Endothelial cell of umbilical vein (primary cell): ENCODE data around the gene DVL1. TPM values are rescaled to one million over a fixed set of nuclear protein-coding genes. Genes with fewer than 3 reads are reported as not detected.

Experiments
- BruUV-seq: library from RNA; stranded (reverse); fragments of 400-500 nt; replicated peaks from 2 replicates; lab custom pipeline; 2021; lab: Mats Ljungman, UMichigan
- CTCF ChIA-PET: fragments of 300-600, 350-600 bp; sonication (Branson Sonifier 250); formaldehyde crosslinking; loops from one replicate; lab custom pipeline; 2021; ENCODE audit warnings: antibody characterized with exemption, inconsistent platforms; lab: Charles Lee
- POLR2A ChIA-PET: fragments of 300-600, 350-600 bp; sonication (Branson Sonifier 250); formaldehyde crosslinking; loops from one replicate; lab custom pipeline; 2021; ENCODE audit warnings: antibody characterized with exemption, inconsistent platforms; lab: Charles Lee
- DNase-seq: peaks from one replicate; pipeline ENCODE4 v3.0.0-alpha.2; 2011; ENCODE audit warnings: low read depth, low spot score
- FAIRE-seq: peaks from 2 replicates; lab custom pipeline; 2011; peaks lifted over from hg19 to GRCh38; lab: Jason Lieb, UNC
- H2AFZ ChIP-seq: 2 replicates; pipeline ENCODE4 v1.6.0; 2012; ENCODE audit warnings: low read depth, low read length, control low read depth, inconsistent platforms
- H3K27ac ChIP-seq: 2 replicates; pipeline ENCODE4 v1.5.1; 2011; ENCODE audit warnings: low read depth, mild to moderate bottlenecking, control low read depth, low read length, moderate library complexity; ENCODE audit not compliant: insufficient read depth
- H3K27me3 ChIP-seq, 2 experiments: 2 replicates each; pipeline versions ENCODE4 v1.6.0 to v1.6.1; 2011; ENCODE audit warnings: low read length in 2 of 2, mixed read lengths in 1 of 2; ENCODE audit not compliant: control insufficient read depth in 2 of 2, insufficient read depth in 2 of 2
- H3K36me3 ChIP-seq, 2 experiments: 2 replicates in 1 of 2; 3 replicates in 1 of 2; pipeline ENCODE4 v1.5.1; 2011; ENCODE audit warnings: low read length in 2 of 2, mild to moderate bottlenecking in 1 of 2, moderate library complexity in 1 of 2; ENCODE audit not compliant: control insufficient read depth in 2 of 2, insufficient read depth in 2 of 2; ENCODE audit errors: extremely low read depth in 1 of 2
- H3K4me1 ChIP-seq: 3 replicates; pipeline ENCODE4 v1.5.1; 2011; ENCODE audit warnings: mild to moderate bottlenecking, low read length; ENCODE audit not compliant: control insufficient read depth, insufficient read depth; ENCODE audit errors: extremely low read depth
- H3K4me2 ChIP-seq: 2 replicates; pipeline ENCODE4 v1.6.1; 2011; ENCODE audit warnings: low read length, control low read depth, mixed read lengths; ENCODE audit not compliant: insufficient read depth
- H3K4me3 ChIP-seq, 3 experiments: fragments of 200-600 bp in 1 of 3; sonication (generic), shearing (Covaris generic) in 1 of 3; replicated peaks in 1 of 3; 2 replicates each; pipeline ENCODE4 v1.5.1; 2011 to 2016; ENCODE audit warnings: control low read depth in 3 of 3, low read length in 3 of 3, mild to moderate bottlenecking in 2 of 3, inconsistent platforms in 1 of 3, low read depth in 1 of 3, moderate library complexity in 1 of 3; ENCODE audit not compliant: insufficient read depth in 1 of 3
- H3K79me2 ChIP-seq: 2 replicates; pipeline ENCODE4 v1.6.0; 2012; ENCODE audit warnings: low read length, inconsistent platforms; ENCODE audit not compliant: control insufficient read depth, insufficient read depth
- H3K9ac ChIP-seq: replicated peaks from 2 replicates; pipeline ENCODE3; 2011; ENCODE audit warnings: low read length, control low read depth; ENCODE audit not compliant: insufficient read depth; ENCODE audit errors: extremely low read depth
- H3K9me1 ChIP-seq: replicated peaks from 3 replicates; pipeline ENCODE4 v1.6.0; 2011; ENCODE audit warnings: mild to moderate bottlenecking, low read length; ENCODE audit not compliant: control insufficient read depth, insufficient read depth; ENCODE audit errors: extremely low read depth
- H3K9me3 ChIP-seq: replicated peaks from 2 replicates; pipeline ENCODE4 v1.5.1; 2012; ENCODE audit warnings: low read length, inconsistent platforms; ENCODE audit not compliant: control insufficient read depth, insufficient read depth
- H4K20me1 ChIP-seq: replicated peaks from 2 replicates; pipeline ENCODE3; 2011; ENCODE audit warnings: mild to moderate bottlenecking, low read length; ENCODE audit not compliant: control insufficient read depth, insufficient read depth; ENCODE audit errors: extremely low read depth
- CTCF ChIP-seq, 2 donors: IDR thresholded peaks; 1 replicate in 1 of 2; 2 replicates in 1 of 2; pipeline ENCODE4 v1.5.1; 2011; ENCODE audit warnings: low read length in 2 of 2, mild to moderate bottlenecking in 2 of 2, moderate library complexity in 2 of 2, control low read depth in 1 of 2, inconsistent platforms in 1 of 2, low read depth in 1 of 2; ENCODE audit not compliant: insufficient read depth in 1 of 2; ENCODE audit errors: extremely low read depth in 1 of 2
- EZH2 ChIP-seq: IDR thresholded peaks from 2 replicates; pipeline ENCODE4 v1.6.1; 2012; ENCODE audit warnings: borderline replicate concordance, low read depth, mild to moderate bottlenecking, moderate library complexity, low read length, inconsistent platforms; ENCODE audit not compliant: severe bottlenecking
- FOS ChIP-seq: IDR thresholded peaks from 2 replicates; pipeline ENCODE4 v1.6.1; 2011; ENCODE audit warnings: mild to moderate bottlenecking, low read length, moderate library complexity, borderline replicate concordance; ENCODE audit not compliant: insufficient read depth
- GATA2 ChIP-seq: IDR thresholded peaks from 2 replicates; pipeline ENCODE4 v1.7.0; 2011; ENCODE audit warnings: low read depth, mild to moderate bottlenecking, moderate library complexity, mixed read lengths, low read length; ENCODE audit not compliant: insufficient read length, insufficient read depth
- JUN ChIP-seq: IDR thresholded peaks from 2 replicates; pipeline ENCODE4 v1.6.1; 2011; ENCODE audit warnings: borderline replicate concordance, low read depth; ENCODE audit not compliant: insufficient read length, insufficient read depth
- MYC ChIP-seq: IDR thresholded peaks from one replicate; pipeline ENCODE4 v1.6.1; 2011; ENCODE audit warnings: mild to moderate bottlenecking, low read depth, low read length
- POLR2A ChIP-seq: IDR thresholded peaks from 2 replicates; pipeline ENCODE4 v1.6.1; 2012; ENCODE audit warnings: low read depth, mild to moderate bottlenecking, control low read depth, low read length
- POLR2AphosphoS5 ChIP-seq: IDR thresholded peaks from 2 replicates; pipeline ENCODE4 v1.6.1; 2012; ENCODE audit warnings: low read depth, mild to moderate bottlenecking, control low read depth, low read length, moderate library complexity; ENCODE audit not compliant: insufficient read depth
- dilution Hi-C: fragments of 300-500 bp; cut with MboI; formaldehyde crosslinking; loops from one replicate; pipeline ENCODE4 v1.15.0; 2019; ENCODE audit warnings: low sequenced_read_pairs; ENCODE audit not compliant: extremely low pct_ligation_motif_present
- intact Hi-C: fragments of 100-400 bp; cut with micrococcal nuclease; formaldehyde crosslinking; loops from one replicate; pipeline ENCODE4 v1.10.0; 2022
- polyA plus RNA-seq, 4 experiments: library from polyadenylated mRNA; depleted of rRNA in 3 of 4; stranded (reverse) in 3 of 4; unstranded in 1 of 4; fragments of >200 nt; gene quantifications; 2 replicates each; pipeline versions ENCODE4 v1.2.1 to v1.2.3, GENCODE V29; 2011 to 2012; ENCODE audit warnings: missing spikeins in 1 of 4
- total RNA-seq: library from RNA; stranded (reverse); gene quantifications from 2 replicates; pipeline ENCODE4 v1.2.3, GENCODE V29; 2021
- TF ChIP-seq, protein P1 (sequence below): IDR thresholded peaks from 2 replicates; pipeline ENCODE4 v1.6.1; 2011; ENCODE audit not compliant: insufficient read depth, insufficient read length

Gene DVL1
- total and polyA plus RNA-seq, 2 donors (not counting 3 experiments of a cell fraction or from before 2014, with no cell fraction given) = 26.8 to 36.5 TPM

GRCh38 chr1:1298861-1299685, 50.1 kb downstream of the DVL1 start:
- POLR2A ChIA-PET = no interaction called here
- Histone ChIP-seq H3K27me3 (no peaks in the 10 kb centered on the region), H3K9me3 (no peaks in the 10 kb centered on the region), H3K4me1 (no peaks in the 10 kb centered on the region), H3K4me2 (no peak overlapping the region), H3K36me3 (no peaks in the 10 kb centered on the region), H3K4me3 (no peak overlapping the region), H3K27ac (no peak overlapping the region), H4K20me1 (no peaks in the 10 kb centered on the region), H3K79me2 (no peaks in the 10 kb centered on the region), H3K9me1 (no peaks in the 10 kb centered on the region), H3K9ac (no peak overlapping the region), H2AFZ (no peak overlapping the region)
- TF ChIP-seq GATA2 (no peak), FOS (no peak), MYC (no peak), POLR2A (no peak), EZH2 (no peak), JUN (no peak), CTCF (IDR thresholded peaks at IDR 0.05; ENCODE audit: extremely low read depth in 1 of 2, insufficient read depth in 1 of 2, low read depth in 1 of 2, low read length in 2 of 2) (no peak), POLR2AphosphoS5 (no peak)
- TF ChIP-seq, protein P1, sequence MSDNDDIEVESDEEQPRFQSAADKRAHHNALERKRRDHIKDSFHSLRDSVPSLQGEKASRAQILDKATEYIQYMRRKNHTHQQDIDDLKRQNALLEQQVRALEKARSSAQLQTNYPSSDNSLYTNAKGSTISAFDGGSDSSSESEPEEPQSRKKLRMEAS = no peak
- dilution Hi-C loops = no loop called here
- CTCF ChIA-PET = no interaction called here
- intact Hi-C loops = no loop called here
- no peak for FAIRE-seq
- no TSS peak for BruUV-seq
- peak; percentile 19 for DNase-seq
